Retinal pigment epithelial cell (primary cell): ENCODE data around the gene SGCD.

Experiments used
- DNase-seq: peaks from one replicate; pipeline ENCODE4 v3.0.0-alpha.2; 2010; ENCODE audit warnings: low read depth
- H3K4me3 ChIP-seq: 2 replicates; pipeline ENCODE4 v1.5.1; 2011; ENCODE audit warnings: mild to moderate bottlenecking, low read length, control low read depth, moderate library complexity
- TF ChIP-seq, protein P1 (sequence below): conservative IDR thresholded peaks from 2 replicates; pipeline ENCODE4 v1.5.1; 2011; ENCODE audit warnings: low read depth, low read length, control low read depth, inconsistent platforms

SGCD gene

DNA sequence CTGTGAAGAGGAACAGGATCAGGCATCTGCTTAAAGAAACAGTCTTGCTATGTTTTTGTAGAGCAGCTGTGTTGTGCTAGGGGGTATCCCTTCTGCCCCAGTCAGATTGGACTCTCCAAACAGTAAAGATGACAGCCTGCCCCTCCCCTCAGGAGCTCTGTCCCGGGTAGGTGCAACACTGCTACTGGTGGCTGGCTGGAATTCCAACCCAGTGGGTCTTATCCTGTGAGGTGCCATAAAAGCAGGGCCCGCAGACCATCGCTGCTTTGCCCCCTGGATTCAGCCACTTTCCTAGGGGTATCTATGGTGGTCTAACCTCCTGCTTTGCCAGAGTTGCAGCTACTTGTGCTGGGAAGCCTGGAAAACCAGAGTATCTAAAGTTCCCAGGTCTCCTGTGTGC is 408.5 kb downstream of the SGCD start:
- no peak for DNase-seq
- TF ChIP-seq, protein P1, sequence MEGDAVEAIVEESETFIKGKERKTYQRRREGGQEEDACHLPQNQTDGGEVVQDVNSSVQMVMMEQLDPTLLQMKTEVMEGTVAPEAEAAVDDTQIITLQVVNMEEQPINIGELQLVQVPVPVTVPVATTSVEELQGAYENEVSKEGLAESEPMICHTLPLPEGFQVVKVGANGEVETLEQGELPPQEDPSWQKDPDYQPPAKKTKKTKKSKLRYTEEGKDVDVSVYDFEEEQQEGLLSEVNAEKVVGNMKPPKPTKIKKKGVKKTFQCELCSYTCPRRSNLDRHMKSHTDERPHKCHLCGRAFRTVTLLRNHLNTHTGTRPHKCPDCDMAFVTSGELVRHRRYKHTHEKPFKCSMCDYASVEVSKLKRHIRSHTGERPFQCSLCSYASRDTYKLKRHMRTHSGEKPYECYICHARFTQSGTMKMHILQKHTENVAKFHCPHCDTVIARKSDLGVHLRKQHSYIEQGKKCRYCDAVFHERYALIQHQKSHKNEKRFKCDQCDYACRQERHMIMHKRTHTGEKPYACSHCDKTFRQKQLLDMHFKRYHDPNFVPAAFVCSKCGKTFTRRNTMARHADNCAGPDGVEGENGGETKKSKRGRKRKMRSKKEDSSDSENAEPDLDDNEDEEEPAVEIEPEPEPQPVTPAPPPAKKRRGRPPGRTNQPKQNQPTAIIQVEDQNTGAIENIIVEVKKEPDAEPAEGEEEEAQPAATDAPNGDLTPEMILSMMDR = no peak
- H3K4me3 ChIP-seq = no peak overlapping the region

DNA sequence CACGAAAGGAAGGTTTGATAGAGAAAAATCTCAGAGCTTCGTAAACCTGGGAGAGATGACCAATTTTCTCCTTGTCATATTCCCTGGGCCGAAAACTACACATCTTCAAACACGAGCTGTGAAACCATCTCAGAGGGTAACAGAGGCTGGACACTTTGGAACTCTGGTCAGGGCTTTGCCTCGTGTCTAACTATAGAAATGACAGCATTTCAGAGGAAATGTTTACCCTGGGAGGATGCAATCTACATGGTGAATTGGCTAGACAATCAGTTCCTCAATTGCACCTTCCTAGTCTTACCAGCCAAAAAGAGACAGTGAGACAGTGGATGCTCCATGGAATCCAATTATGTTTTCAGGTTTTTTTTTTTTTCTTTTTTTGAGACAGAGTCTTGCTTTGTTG is 414.6 kb downstream of the SGCD start:
- no peak overlapping the region for H3K4me3 ChIP-seq
- no peak for DNase-seq

DNA sequence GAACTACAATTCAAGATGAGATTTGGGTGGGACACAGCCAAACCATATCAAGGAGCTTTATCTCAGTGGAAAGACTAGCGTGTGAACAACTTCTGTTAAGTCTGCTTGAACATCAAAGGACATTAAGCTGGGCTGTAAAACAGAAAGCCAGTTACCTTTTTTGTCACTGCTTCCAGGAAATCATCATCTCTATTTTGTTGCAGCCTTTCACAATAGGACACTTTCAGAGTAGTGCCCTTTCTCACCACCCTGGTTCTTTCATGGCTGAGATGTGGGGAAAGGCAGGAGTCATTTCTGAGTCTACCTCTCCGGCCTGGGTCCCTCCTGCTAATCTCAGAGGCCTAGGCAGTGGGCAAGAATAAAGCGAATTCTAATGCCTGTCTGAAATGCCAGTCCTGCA is 426.9 kb downstream of the SGCD start:
- TF ChIP-seq, protein P1 = no peak
- no peak overlapping the region for H3K4me3 ChIP-seq
- no peak for DNase-seq

More for the DNA sequence above, 414.6 kb downstream of the SGCD start:
- TF ChIP-seq, protein P1 = no peak

DNA sequence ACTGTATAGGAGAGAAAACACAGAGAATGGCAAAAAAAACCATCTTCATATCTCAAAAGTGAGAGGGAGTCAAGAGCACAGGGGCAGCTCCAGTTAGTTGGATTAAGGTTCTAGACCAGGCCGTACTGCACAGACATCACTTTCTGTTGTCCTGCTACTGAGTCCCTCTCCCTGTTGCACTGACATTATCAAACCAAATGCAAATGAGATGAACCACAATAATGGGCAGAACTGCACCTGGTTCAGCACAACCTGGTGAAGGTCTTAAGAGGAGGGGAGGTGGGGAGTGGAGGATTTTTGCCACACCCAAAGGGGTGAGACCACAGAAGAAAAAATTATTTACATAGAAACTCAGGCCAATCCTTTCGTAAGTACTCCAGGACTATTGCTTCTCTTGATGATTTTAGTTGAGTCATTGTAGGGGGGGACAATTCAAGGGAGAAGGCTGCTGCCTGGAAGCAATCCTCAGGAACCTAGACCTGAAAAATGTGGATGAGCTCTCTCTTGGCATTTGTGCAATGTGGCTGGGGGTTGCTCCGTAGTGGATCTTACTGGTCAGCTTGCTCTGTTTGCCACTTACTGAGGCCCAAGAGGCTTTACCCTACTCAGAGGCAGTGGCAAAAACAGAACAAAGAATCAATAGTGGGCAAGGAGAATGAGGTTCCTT is 428.6 kb downstream of the SGCD start:
- TF ChIP-seq, protein P1 = no peak
- DNase-seq = no peak
- H3K4me3 ChIP-seq = no peak overlapping the region

DNA sequence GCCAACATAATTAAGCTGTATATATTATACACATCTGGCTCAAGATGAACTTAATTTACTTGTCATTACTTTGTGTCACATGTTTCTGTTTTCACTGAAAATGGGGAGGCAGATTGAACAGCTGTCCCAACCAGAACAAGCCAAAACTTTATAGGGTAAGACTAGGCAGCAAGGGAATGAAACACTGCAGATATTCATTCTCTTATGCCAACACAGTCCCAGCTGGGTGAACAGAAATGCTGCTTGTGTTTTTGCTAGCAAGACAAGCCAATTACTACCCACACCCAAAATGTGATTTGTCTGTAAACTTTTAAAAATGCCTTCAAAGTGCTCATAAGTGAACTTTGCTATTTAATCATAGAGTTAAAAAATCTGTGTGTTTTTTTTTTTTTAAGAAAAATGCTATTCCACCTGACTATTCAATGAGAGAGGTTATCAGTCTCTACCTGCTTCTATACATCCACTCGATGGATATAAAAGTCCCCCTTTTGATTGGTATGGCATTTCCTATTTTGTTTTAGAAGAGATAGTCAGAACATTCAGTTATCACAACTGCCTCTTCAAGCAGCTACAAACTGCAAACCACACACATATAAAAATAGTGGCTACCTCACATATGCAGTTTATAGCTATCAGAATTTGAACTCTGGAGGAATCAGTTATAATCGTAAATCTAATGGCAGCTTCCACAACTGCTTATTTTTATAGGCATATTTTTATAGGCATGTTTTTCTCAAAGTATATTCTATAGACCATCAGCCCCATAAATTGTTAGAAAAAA is 431.2 kb downstream of the SGCD start:
- TF ChIP-seq, protein P1 = no peak
- DNase-seq = no peak
- H3K4me3 ChIP-seq = no peak overlapping the region

DNA sequence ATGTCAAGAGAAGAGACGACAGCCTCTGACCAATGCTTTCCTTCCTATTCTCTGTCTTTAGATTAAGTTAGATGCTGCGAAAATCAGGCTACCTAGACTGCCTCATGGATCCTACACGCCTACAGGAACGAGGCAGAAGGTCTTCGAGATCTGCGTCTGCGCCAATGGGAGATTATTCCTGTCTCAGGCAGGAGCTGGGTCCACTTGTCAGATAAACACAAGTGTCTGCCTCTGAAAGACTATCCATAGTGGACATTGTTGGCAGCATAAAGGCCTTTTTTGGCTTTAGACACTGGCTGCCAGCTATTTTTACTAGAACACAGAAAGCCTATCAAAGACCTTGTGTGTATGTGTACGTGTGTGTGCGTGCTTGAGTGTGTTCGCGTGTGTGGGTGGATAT is 432.2 kb downstream of the SGCD start:
- TF ChIP-seq, protein P1 = no peak

DNA sequence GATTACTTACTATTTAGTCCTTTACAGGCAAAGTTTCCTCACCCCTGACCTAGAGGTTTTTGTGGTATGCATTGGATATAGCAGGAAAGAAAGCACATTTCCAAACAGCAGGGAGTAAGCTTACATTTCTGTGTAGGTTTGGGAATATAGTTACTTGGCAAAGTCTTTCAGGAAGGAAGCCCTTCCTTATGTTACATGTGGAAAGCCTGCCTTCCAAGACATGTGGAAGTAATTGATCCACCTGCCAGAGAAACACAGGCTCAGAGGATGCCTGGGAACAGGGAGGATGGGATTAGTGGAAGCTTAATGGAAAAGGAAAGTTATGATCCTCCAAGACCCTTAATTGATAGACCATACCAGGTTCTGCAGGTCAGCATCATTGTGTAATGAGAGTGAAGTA is 435.8 kb downstream of the SGCD start:
- TF ChIP-seq, protein P1 = no peak
- no peak overlapping the region for H3K4me3 ChIP-seq
- no peak for DNase-seq

More for the DNA sequence above, 432.2 kb downstream of the SGCD start:
- DNase-seq = no peak
- no peak overlapping the region for H3K4me3 ChIP-seq
